ENCODE results near the gene NISCH.

Gene NISCH

GRCh38 chr3:52472239-52473000, 17.0 kb downstream of the NISCH start:
- DNase-seq (ENCODE audit: low spot score) = no peak

GRCh38 chr3:52473026-52473425, 17.6 kb downstream of the NISCH start:
- DNase-seq (ENCODE audit: low spot score) = no peak

- no peak for DNase-seq (ENCODE audit: low spot score)
These were observed 21.8 kb downstream of the NISCH start for GRCh38 chr3:52477076-52477795.

- DNase-seq (ENCODE audit: low spot score) = no peak
These were observed 22.3 kb downstream of the NISCH start for GRCh38 chr3:52477796-52478095.

- DNase-seq (ENCODE audit: low spot score) = no peak
These were observed 23.9 kb downstream of the NISCH start for GRCh38 chr3:52479037-52479876.

- no peak for DNase-seq (ENCODE audit: low spot score)
These were observed 24.6 kb downstream of the NISCH start for GRCh38 chr3:52479877-52480575.

- DNase-seq (ENCODE audit: low spot score) = no peak
These were observed 25.6 kb downstream of the NISCH start for GRCh38 chr3:52480768-52481715.

- no peak for DNase-seq (ENCODE audit: low spot score)
These were observed 26.6 kb downstream of the NISCH start for GRCh38 chr3:52481819-52482521.

- no peak for DNase-seq (ENCODE audit: low spot score)
These were observed 27.7 kb downstream of the NISCH start for GRCh38 chr3:52483081-52483480.

- DNase-seq (ENCODE audit: low spot score) = no peak
These were observed 28.4 kb downstream of the NISCH start for GRCh38 chr3:52483577-52484381.

- DNase-seq (ENCODE audit: low spot score) = no peak
These were observed 29.5 kb downstream of the NISCH start for GRCh38 chr3:52484680-52485461.

- DNase-seq (ENCODE audit: low spot score) = no peak
These were observed 31.8 kb downstream of the NISCH start for GRCh38 chr3:52487050-52487787.

GRCh38 chr3:52487788-52488691, 32.6 kb downstream of the NISCH start:
- DNase-seq (ENCODE audit: low spot score) = no peak

- DNase-seq (ENCODE audit: low spot score) = no peak
These were observed 33.3 kb downstream of the NISCH start for GRCh38 chr3:52488746-52489145.

GRCh38 chr3:52489453-52489852, 34.0 kb downstream of the NISCH start:
- DNase-seq (ENCODE audit: low spot score) = no peak

- DNase-seq (ENCODE audit: low spot score) = no peak
These were observed 34.9 kb downstream of the NISCH start for GRCh38 chr3:52490035-52490938.
